Measurements from ENCODE around the gene FHIT. TPM values are rescaled to one million over a fixed set of nuclear protein-coding genes. Genes with fewer than 3 reads are reported as not detected.

The FHIT gene
- polyA plus RNA-seq, 1 of the 3 experiments (the other 2 are of a cell fraction) = 0.41 TPM

DNA sequence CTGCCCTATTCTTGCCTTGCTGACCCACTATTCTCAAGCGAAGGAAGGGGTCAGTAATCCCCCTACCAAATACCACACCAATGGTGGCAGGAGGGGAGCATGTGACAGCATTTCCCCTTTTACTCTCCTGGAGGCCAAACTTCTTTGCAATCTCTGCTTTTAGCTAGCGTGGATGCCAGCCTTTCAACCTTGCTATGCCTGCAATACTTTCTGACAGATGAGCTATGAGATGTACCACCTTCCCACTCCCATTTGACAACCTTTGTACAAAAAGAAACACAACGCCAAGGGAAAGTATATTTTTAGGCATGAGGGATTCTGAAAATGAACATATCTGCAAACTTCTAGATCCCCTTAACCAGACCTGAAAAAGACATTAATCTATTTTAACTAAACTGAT, 302.1 kb downstream of the FHIT start:
- Histone ChIP-seq H3K9me3 (no peaks in the 10 kb centered on the region), H3K4me1 (ENCODE audit: control insufficient read depth in 1 of 2, insufficient read depth in 2 of 2, low read depth in 1 of 2, low read length in 1 of 2) (no peaks in the 10 kb centered on the region), H3K9me2 (no peaks in the 10 kb centered on the region), H3K27me3 (ENCODE audit: insufficient read depth) (no peaks in the 10 kb centered on the region), H3F3A (replicated peaks; ENCODE audit: insufficient read depth) (no peaks in the 10 kb centered on the region), H3K79me2 (ENCODE audit: insufficient read depth) (no peaks in the 10 kb centered on the region), H2AFZ (ENCODE audit: low read depth) (no peak overlapping the region), H3K4me2 (no peak overlapping the region), H3K9ac (no peak overlapping the region), H3K27ac (ENCODE audit: low read depth in 2 of 2, low read length in 1 of 2) (no peak overlapping the region), H3K4me3 (ENCODE audit: low read depth in 2 of 2, low read length in 1 of 2) (no peak overlapping the region), H3K36me3 (replicated peaks in 1 of 2; ENCODE audit: control insufficient read depth in 1 of 2, insufficient read depth in 2 of 2, low read length in 1 of 2) (no peaks in the 10 kb centered on the region), H4K20me1 (ENCODE audit: insufficient read depth) (no peaks in the 10 kb centered on the region)
- CTCF ChIA-PET = interaction anchor here (0.9 to 1.1 kb wide), 2 partner anchors 9 kb away, joined by 3 read pairs; no protein-coding TSS in a partner anchor
- POLR2A ChIA-PET = no interaction called here
- no peak for DNase-seq
- 69% methylated on average over 3 of the region's 3 CpGs for WGBS (ENCODE audit: low lambda C conversion rate)
- no peak for TF ChIP-seq CHD2 (IDR thresholded peaks at IDR 0.05; ENCODE audit: low read length, partially characterized antibody)
- TF ChIP-seq, protein P1, sequence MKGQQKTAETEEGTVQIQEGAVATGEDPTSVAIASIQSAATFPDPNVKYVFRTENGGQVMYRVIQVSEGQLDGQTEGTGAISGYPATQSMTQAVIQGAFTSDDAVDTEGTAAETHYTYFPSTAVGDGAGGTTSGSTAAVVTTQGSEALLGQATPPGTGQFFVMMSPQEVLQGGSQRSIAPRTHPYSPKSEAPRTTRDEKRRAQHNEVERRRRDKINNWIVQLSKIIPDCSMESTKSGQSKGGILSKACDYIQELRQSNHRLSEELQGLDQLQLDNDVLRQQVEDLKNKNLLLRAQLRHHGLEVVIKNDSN (IDR thresholded peaks at IDR 0.05; ENCODE audit: borderline replicate concordance, low read depth) = no peak
- no peak for TF ChIP-seq RAD21 (IDR thresholded peaks at IDR 0.05; ENCODE audit: low read length)
- TF ChIP-seq, protein P2, sequence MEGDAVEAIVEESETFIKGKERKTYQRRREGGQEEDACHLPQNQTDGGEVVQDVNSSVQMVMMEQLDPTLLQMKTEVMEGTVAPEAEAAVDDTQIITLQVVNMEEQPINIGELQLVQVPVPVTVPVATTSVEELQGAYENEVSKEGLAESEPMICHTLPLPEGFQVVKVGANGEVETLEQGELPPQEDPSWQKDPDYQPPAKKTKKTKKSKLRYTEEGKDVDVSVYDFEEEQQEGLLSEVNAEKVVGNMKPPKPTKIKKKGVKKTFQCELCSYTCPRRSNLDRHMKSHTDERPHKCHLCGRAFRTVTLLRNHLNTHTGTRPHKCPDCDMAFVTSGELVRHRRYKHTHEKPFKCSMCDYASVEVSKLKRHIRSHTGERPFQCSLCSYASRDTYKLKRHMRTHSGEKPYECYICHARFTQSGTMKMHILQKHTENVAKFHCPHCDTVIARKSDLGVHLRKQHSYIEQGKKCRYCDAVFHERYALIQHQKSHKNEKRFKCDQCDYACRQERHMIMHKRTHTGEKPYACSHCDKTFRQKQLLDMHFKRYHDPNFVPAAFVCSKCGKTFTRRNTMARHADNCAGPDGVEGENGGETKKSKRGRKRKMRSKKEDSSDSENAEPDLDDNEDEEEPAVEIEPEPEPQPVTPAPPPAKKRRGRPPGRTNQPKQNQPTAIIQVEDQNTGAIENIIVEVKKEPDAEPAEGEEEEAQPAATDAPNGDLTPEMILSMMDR (IDR thresholded peaks at IDR 0.05) = no peak
- TF ChIP-seq, protein P3, sequence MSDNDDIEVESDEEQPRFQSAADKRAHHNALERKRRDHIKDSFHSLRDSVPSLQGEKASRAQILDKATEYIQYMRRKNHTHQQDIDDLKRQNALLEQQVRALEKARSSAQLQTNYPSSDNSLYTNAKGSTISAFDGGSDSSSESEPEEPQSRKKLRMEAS (IDR thresholded peaks at IDR 0.05; ENCODE audit: low read depth) = no peak
- no peak for TF ChIP-seq FOXJ3 (CRISPR knock-in tag; IDR thresholded peaks at IDR 0.05)
- no peak for TF ChIP-seq GABPA (IDR thresholded peaks at IDR 0.05; ENCODE audit: low read depth)
- no peak for TF ChIP-seq NFIC (IDR thresholded peaks at IDR 0.05; ENCODE audit: borderline replicate concordance)
- TF ChIP-seq, protein P4, sequence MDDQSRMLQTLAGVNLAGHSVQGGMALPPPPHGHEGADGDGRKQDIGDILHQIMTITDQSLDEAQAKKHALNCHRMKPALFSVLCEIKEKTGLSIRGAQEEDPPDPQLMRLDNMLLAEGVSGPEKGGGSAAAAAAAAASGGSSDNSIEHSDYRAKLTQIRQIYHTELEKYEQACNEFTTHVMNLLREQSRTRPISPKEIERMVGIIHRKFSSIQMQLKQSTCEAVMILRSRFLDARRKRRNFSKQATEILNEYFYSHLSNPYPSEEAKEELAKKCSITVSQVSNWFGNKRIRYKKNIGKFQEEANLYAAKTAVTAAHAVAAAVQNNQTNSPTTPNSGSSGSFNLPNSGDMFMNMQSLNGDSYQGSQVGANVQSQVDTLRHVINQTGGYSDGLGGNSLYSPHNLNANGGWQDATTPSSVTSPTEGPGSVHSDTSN (IDR thresholded peaks at IDR 0.05) = no peak

DNA sequence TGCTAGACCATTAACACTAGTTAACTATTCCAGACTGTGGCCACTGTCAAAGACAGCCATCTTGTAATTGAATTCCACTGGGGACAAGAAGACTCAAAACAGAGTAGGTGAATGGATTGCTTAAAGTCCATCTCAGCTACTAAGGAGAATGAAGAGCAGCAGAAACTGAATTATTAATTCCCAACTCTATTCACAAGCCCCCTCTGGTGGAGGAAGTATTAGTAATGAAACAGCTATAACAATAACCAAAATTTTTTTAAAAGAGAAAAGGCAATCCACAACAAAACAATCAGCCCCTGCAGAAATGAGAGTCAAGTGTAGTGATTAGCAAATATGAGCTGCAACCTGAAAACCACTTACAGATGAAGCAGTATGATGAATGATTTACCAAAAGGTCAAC, 302.8 kb downstream of the FHIT start:
- no peak for DNase-seq
- H3K9me3 ChIP-seq = no peaks in the 10 kb centered on the region
- H3K27me3 ChIP-seq (ENCODE audit: insufficient read depth) = no peaks in the 10 kb centered on the region
- H3K9ac ChIP-seq = no peak overlapping the region
- H3K4me3 ChIP-seq (ENCODE audit: low read depth in 2 of 2, low read length in 1 of 2) = no peak overlapping the region
- H4K20me1 ChIP-seq (ENCODE audit: insufficient read depth) = no peaks in the 10 kb centered on the region
- H3K36me3 ChIP-seq (replicated peaks in 1 of 2; ENCODE audit: control insufficient read depth in 1 of 2, insufficient read depth in 2 of 2, low read length in 1 of 2) = no peaks in the 10 kb centered on the region
- H3K4me1 ChIP-seq (ENCODE audit: control insufficient read depth in 1 of 2, insufficient read depth in 2 of 2, low read depth in 1 of 2, low read length in 1 of 2) = no peaks in the 10 kb centered on the region
- ChIA-PET CTCF (interaction anchor here (0.9 kb wide), 1 partner anchor 10 kb away, joined by 3 read pairs; no protein-coding TSS in a partner anchor), POLR2A (no interaction called here)
- no peak overlapping the region for H3K27ac ChIP-seq (ENCODE audit: low read depth in 2 of 2, low read length in 1 of 2)
- no peak overlapping the region for H2AFZ ChIP-seq (ENCODE audit: low read depth)
- no peaks in the 10 kb centered on the region for H3K79me2 ChIP-seq (ENCODE audit: insufficient read depth)
- no peak overlapping the region for H3K4me2 ChIP-seq
- no peaks in the 10 kb centered on the region for H3K9me2 ChIP-seq
- H3F3A ChIP-seq (replicated peaks; ENCODE audit: insufficient read depth) = no peaks in the 10 kb centered on the region
- TF ChIP-seq MEF2A (IDR thresholded peaks at IDR 0.05; ENCODE audit: borderline replicate concordance, low read depth) (no peak), MXI1 (IDR thresholded peaks at IDR 0.05; ENCODE audit: low read depth, low read length) (no peak), SMC3 (IDR thresholded peaks at IDR 0.05; ENCODE audit: low read depth, low read length) (peak; percentile 28; the same call in 1 of the 2 replicates), TAF1 (IDR thresholded peaks at IDR 0.05; ENCODE audit: borderline replicate concordance, low read depth, low read length) (no peak), SIN3A (IDR thresholded peaks at IDR 0.05; ENCODE audit: borderline replicate concordance, low read depth, low read length) (no peak), RFX5 (IDR thresholded peaks at IDR 0.05; ENCODE audit: low read length) (no peak), RXRA (IDR thresholded peaks at IDR 0.05; ENCODE audit: borderline replicate concordance, low read depth) (no peak)
- TF ChIP-seq, protein P2 (IDR thresholded peaks at IDR 0.05) = peak; percentile 63
- TF ChIP-seq, protein P5, sequence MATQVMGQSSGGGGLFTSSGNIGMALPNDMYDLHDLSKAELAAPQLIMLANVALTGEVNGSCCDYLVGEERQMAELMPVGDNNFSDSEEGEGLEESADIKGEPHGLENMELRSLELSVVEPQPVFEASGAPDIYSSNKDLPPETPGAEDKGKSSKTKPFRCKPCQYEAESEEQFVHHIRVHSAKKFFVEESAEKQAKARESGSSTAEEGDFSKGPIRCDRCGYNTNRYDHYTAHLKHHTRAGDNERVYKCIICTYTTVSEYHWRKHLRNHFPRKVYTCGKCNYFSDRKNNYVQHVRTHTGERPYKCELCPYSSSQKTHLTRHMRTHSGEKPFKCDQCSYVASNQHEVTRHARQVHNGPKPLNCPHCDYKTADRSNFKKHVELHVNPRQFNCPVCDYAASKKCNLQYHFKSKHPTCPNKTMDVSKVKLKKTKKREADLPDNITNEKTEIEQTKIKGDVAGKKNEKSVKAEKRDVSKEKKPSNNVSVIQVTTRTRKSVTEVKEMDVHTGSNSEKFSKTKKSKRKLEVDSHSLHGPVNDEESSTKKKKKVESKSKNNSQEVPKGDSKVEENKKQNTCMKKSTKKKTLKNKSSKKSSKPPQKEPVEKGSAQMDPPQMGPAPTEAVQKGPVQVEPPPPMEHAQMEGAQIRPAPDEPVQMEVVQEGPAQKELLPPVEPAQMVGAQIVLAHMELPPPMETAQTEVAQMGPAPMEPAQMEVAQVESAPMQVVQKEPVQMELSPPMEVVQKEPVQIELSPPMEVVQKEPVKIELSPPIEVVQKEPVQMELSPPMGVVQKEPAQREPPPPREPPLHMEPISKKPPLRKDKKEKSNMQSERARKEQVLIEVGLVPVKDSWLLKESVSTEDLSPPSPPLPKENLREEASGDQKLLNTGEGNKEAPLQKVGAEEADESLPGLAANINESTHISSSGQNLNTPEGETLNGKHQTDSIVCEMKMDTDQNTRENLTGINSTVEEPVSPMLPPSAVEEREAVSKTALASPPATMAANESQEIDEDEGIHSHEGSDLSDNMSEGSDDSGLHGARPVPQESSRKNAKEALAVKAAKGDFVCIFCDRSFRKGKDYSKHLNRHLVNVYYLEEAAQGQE (IDR thresholded peaks at IDR 0.05; ENCODE audit: low read depth, low read length) = no peak
